ENCODE results near the gene HPN. TPM values are rescaled to one million over a fixed set of nuclear protein-coding genes. Genes with fewer than 3 reads are reported as not detected.

HPN gene
- total and polyA plus RNA-seq, 2 donors (not counting 3 experiments of a cell fraction or from before 2014, with no cell fraction given), result 0.10 TPM; not detected in 1

GRCh38 chr19:35042056-35042730 lies 672 bp downstream of the HPN start:
- ChIA-PET POLR2A (interaction anchor here (0.7 kb wide), 1 partner anchor 14 kb away, joined by 3 read pairs; no protein-coding TSS in a partner anchor), CTCF (interaction anchor here (2.6 to 3.2 kb wide), 3 partner anchors 12 to 99 kb away, joined by 14 to 35 read pairs (median 35); no protein-coding TSS in a partner anchor)
- no peaks in the 10 kb centered on the region for H3K9me1 ChIP-seq (replicated peaks; ENCODE audit: control insufficient read depth, extremely low read depth, insufficient read depth, low read length)
- H3K27me3 ChIP-seq (ENCODE audit: control insufficient read depth in 2 of 2, insufficient read depth in 2 of 2, low read length in 2 of 2), result no peaks in the 10 kb centered on the region
- H3K9me3 ChIP-seq (replicated peaks; ENCODE audit: control insufficient read depth, insufficient read depth, low read length), result no peaks in the 10 kb centered on the region
- no peak overlapping the region for H3K4me3 ChIP-seq (replicated peaks in 1 of 3; ENCODE audit: insufficient read depth in 1 of 3, low read depth in 1 of 3, low read length in 3 of 3)
- TF ChIP-seq MYC (IDR thresholded peaks at IDR 0.05; ENCODE audit: low read depth, low read length) (no peak), JUN (IDR thresholded peaks at IDR 0.05; ENCODE audit: borderline replicate concordance, insufficient read depth, insufficient read length, low read depth) (no peak), POLR2AphosphoS5 (IDR thresholded peaks at IDR 0.05; ENCODE audit: insufficient read depth, low read depth, low read length) (no peak), CTCF (IDR thresholded peaks at IDR 0.05; ENCODE audit: extremely low read depth in 1 of 2, insufficient read depth in 1 of 2, low read depth in 1 of 2, low read length in 2 of 2) (no peak), EZH2 (IDR thresholded peaks at IDR 0.05; ENCODE audit: borderline replicate concordance, low read depth, low read length, severe bottlenecking) (no peak), FOS (IDR thresholded peaks at IDR 0.05; ENCODE audit: borderline replicate concordance, insufficient read depth, low read length) (no peak), MAX (IDR thresholded peaks at IDR 0.05; ENCODE audit: insufficient read depth, insufficient read length) (no peak), GATA2 (IDR thresholded peaks at IDR 0.05; ENCODE audit: insufficient read depth, insufficient read length, low read depth, low read length) (no peak), POLR2A (IDR thresholded peaks at IDR 0.05; ENCODE audit: low read depth, low read length) (no peak)
- FAIRE-seq (no peak), DNase-seq (ENCODE audit: low read depth, low spot score) (no peak)
- H3K9ac ChIP-seq (replicated peaks; ENCODE audit: extremely low read depth, insufficient read depth, low read length), result no peak overlapping the region
- H2AFZ ChIP-seq (ENCODE audit: low read depth, low read length), result no peak overlapping the region
- no peak overlapping the region for H3K27ac ChIP-seq (ENCODE audit: insufficient read depth, low read depth, low read length)
- dilution Hi-C loops (cut with MboI; ENCODE audit: extremely low pct_ligation_motif_present, low sequenced_read_pairs) (no loop called here), intact Hi-C loops (cut with micrococcal nuclease) (no loop called here)
- no peaks in the 10 kb centered on the region for H3K36me3 ChIP-seq (ENCODE audit: control insufficient read depth in 2 of 2, extremely low read depth in 1 of 2, insufficient read depth in 2 of 2, low read length in 2 of 2)
- H3K79me2 ChIP-seq (ENCODE audit: control insufficient read depth, insufficient read depth, low read length), result no peaks in the 10 kb centered on the region
- H4K20me1 ChIP-seq (replicated peaks; ENCODE audit: control insufficient read depth, extremely low read depth, insufficient read depth, low read length), result no peaks in the 10 kb centered on the region
- no peak overlapping the region for H3K4me2 ChIP-seq (ENCODE audit: insufficient read depth, low read length)
- BruUV-seq (replicated peaks), result no TSS peak
- H3K4me1 ChIP-seq (ENCODE audit: control insufficient read depth, extremely low read depth, insufficient read depth, low read length), result peaks cover 23% of the 10 kb centered on the region
